GM19351 (cell line): ENCODE measurements around the gene WDR12.
A peak's percentile ranks its signal among the peaks of the same experiment; 100 is the strongest.
"Not testable (repeated sequence)": the region's sequence is repeated elsewhere in the genome, so short reads cannot be mapped to it uniquely, and the experiment has no call there.

Experiments used
- ATAC-seq: cut with Tn5 transposase; IDR thresholded peaks from one replicate; pipeline ENCODE4 v1.9.1; 2021; ENCODE audit warnings: mild to moderate bottlenecking, moderate library complexity; ENCODE audit not compliant: unreplicated experiment

The WDR12 gene

GRCh38 chr2:202911512-202912341 is at the start of gene WDR12, which contains the start of gene CARF:
Gene WDR12, minus strand, starts transcription at chr2:202911673. Its CDS starts 197 bp downstream, at chr2:202911476.
Gene CARF, plus strand, starts transcription at chr2:202912275. Its CDS starts 29,628 bp downstream, at chr2:202941903.
- ATAC-seq = peak; percentile 72

- ATAC-seq = no peak
These were observed 49.1 kb upstream of the WDR12 start for GRCh38 chr2:202960524-202960923.

- no peak for ATAC-seq
These were observed 39.1 kb upstream of the WDR12 start for GRCh38 chr2:202950592-202950991.

- not testable (repeated sequence) for ATAC-seq
These were observed 37.9 kb upstream of the WDR12 start for GRCh38 chr2:202949333-202949732.

GRCh38 chr2:202945497-202945896 is 34.0 kb upstream of the WDR12 start:
- ATAC-seq = no peak

- ATAC-seq = no peak
These were observed 33.3 kb upstream of the WDR12 start for GRCh38 chr2:202944816-202945215.

GRCh38 chr2:202944408-202944807 is 32.9 kb upstream of the WDR12 start:
- ATAC-seq = no peak

- ATAC-seq = no peak
These were observed 30.3 kb upstream of the WDR12 start for GRCh38 chr2:202941771-202942170.

- no peak for ATAC-seq
These were observed 27.5 kb upstream of the WDR12 start for GRCh38 chr2:202938960-202939359.

- ATAC-seq = no peak
These were observed 23.0 kb upstream of the WDR12 start for GRCh38 chr2:202934456-202934855.

GRCh38 chr2:202933958-202934357 is 22.5 kb upstream of the WDR12 start:
- no peak for ATAC-seq

GRCh38 chr2:202933139-202933510 is 21.7 kb upstream of the WDR12 start:
- no peak for ATAC-seq

GRCh38 chr2:202932425-202933138 is 21.1 kb upstream of the WDR12 start:
- no peak for ATAC-seq

- no peak for ATAC-seq
These were observed 7.4 kb upstream of the WDR12 start for GRCh38 chr2:202918860-202919259.

- ATAC-seq = peak; percentile 57
These were observed 1.1 kb upstream of the WDR12 start for GRCh38 chr2:202912342-202913201.

- no peak for ATAC-seq
These were observed 316 bp downstream of the WDR12 start for GRCh38 chr2:202911203-202911511.

GRCh38 chr2:202910698-202911097 is 775 bp downstream of the WDR12 start:
- no peak for ATAC-seq

- not testable (repeated sequence) for ATAC-seq
These were observed 1.2 kb downstream of the WDR12 start for GRCh38 chr2:202910250-202910649.

- no peak for ATAC-seq
These were observed 1.9 kb downstream of the WDR12 start for GRCh38 chr2:202909394-202910192.

GRCh38 chr2:202908186-202908585 is 3.3 kb downstream of the WDR12 start:
- no peak for ATAC-seq
